H1 (cell line): ENCODE measurements around the gene GTF2A2. TPM values are rescaled to one million over a fixed set of nuclear protein-coding genes. Genes with fewer than 3 reads are reported as not detected.

ENCODE experiments used
- ATF2 ChIP-seq: IDR thresholded peaks from 2 replicates; pipeline ENCODE4 v1.6.1; 2012; ENCODE audit warnings: low read length, inconsistent platforms
- CTCF ChIP-seq, 3 experiments: IDR thresholded peaks; 1 replicate in 2 of 3; 2 replicates in 1 of 3; pipeline versions ENCODE4 v1.5.1 to v1.6.1; 2011; ENCODE audit warnings: low read length in 3 of 3, mild to moderate bottlenecking in 3 of 3, inconsistent platforms in 2 of 3, low read depth in 1 of 3, moderate library complexity in 1 of 3; ENCODE audit not compliant: insufficient read depth in 1 of 3; ENCODE audit errors: control extremely low read depth in 1 of 3
- EP300 ChIP-seq, 2 experiments: IDR thresholded peaks; 1 replicate in 1 of 2; 2 replicates in 1 of 2; pipeline ENCODE4 v1.6.1; 2011 to 2012; ENCODE audit warnings: low read depth in 2 of 2, low read length in 2 of 2, mild to moderate bottlenecking in 2 of 2, borderline replicate concordance in 1 of 2, inconsistent platforms in 1 of 2, moderate library complexity in 1 of 2
- SAP30 ChIP-seq: fragments of 300-600 bp; sonication (generic); IDR thresholded peaks from 2 replicates; pipeline ENCODE4 v1.7.1; 2012; ENCODE audit warnings: low read length, moderate library complexity, mild to moderate bottlenecking, inconsistent platforms; ENCODE audit not compliant: insufficient read depth, insufficient replicate concordance
- SP2 ChIP-seq: IDR thresholded peaks from 2 replicates; pipeline ENCODE4 v1.6.1; 2012; ENCODE audit warnings: mild to moderate bottlenecking, low read length, inconsistent platforms
- SUZ12 ChIP-seq: fragments of 200-600 bp; sonication (generic); IDR thresholded peaks from 2 replicates; pipeline ENCODE4 v1.6.1; 2012; ENCODE audit warnings: mild to moderate bottlenecking, inconsistent platforms, low read length, moderate library complexity, mixed read lengths
- TBP ChIP-seq: IDR thresholded peaks from 2 replicates; pipeline ENCODE4 v1.6.1; 2011; ENCODE audit warnings: low read depth, low read length, improper control_type of control experiment
- polyA plus RNA-seq, 7 experiments: library from polyadenylated mRNA; depleted of rRNA in 3 of 7; stranded (reverse) in 5 of 7; unstranded in 2 of 7; fragments of >200 nt in 5 of 7; fragments of 200-250 nt in 2 of 7; gene quantifications; 1 replicate in 5 of 7; 2 replicates in 1 of 7; 4 replicates in 1 of 7; pipeline versions ENCODE4 v1.2.1 to v1.2.3, GENCODE V29; 2011 to 2013; ENCODE audit warnings: missing spikeins in 2 of 7, mixed read lengths in 2 of 7
- total RNA-seq: library from RNA; stranded (reverse); fragmentation: NEBNext Ultra II Directional; extraction: Animal tissue kit (Norgen Biotek cat#: 25700); gene quantifications from 2 replicates; pipeline ENCODE4 v1.2.1, GENCODE V29; 2021

Gene GTF2A2
- total and polyA plus RNA-seq, 2 of the 8 experiments (the other 6 are each of a cell fraction or from before 2014, with no cell fraction given), result 52.2 to 161 TPM

GRCh38 chr15:59609730-59610712, 47.3 kb downstream of the GTF2A2 start (continued):
- TF ChIP-seq EP300 (IDR thresholded peaks at IDR 0.05; ENCODE audit: borderline replicate concordance in 1 of 2, low read depth in 2 of 2, low read length in 2 of 2) (no peak), CTCF (IDR thresholded peaks at IDR 0.05; ENCODE audit: control extremely low read depth in 1 of 3, insufficient read depth in 1 of 3, low read depth in 1 of 3, low read length in 3 of 3) (no peak), ATF2 (no peak), SP2 (no peak), SAP30 (no peak), TBP (no peak), SUZ12 (no peak)
